ENCODE measurements around the gene PTPRZ1.

The PTPRZ1 gene

GRCh38 chr7:121901026-121901425 lies 28.1 kb downstream of the PTPRZ1 start:
- H3K4me3 ChIP-seq (ENCODE audit: low read depth, low read length), result no peak overlapping the region
- H3K27me3 ChIP-seq (ENCODE audit: insufficient read depth, low read depth, severe bottlenecking), result no peaks in the 10 kb centered on the region
- no peak overlapping the region for H3K27ac ChIP-seq
- no peaks in the 10 kb centered on the region for H3K9me3 ChIP-seq (ENCODE audit: severe bottlenecking)
- TF ChIP-seq CTCF (IDR thresholded peaks at IDR 0.05; ENCODE audit: low read depth, low read length), result no peak
- H3K36me3 ChIP-seq, result no peaks in the 10 kb centered on the region
- DNase-seq, result no peak

GRCh38 chr7:121904120-121904519 lies 31.2 kb downstream of the PTPRZ1 start:
- H3K36me3 ChIP-seq, result no peaks in the 10 kb centered on the region
- no peak for DNase-seq
- no peaks in the 10 kb centered on the region for H3K9me3 ChIP-seq (ENCODE audit: severe bottlenecking)
- H3K27ac ChIP-seq, result no peak overlapping the region
- no peak for TF ChIP-seq CTCF (IDR thresholded peaks at IDR 0.05; ENCODE audit: low read depth, low read length)
- H3K4me3 ChIP-seq (ENCODE audit: low read depth, low read length), result no peak overlapping the region
- H3K27me3 ChIP-seq (ENCODE audit: insufficient read depth, low read depth, severe bottlenecking), result no peaks in the 10 kb centered on the region

GRCh38 chr7:121908042-121908441 lies 35.1 kb downstream of the PTPRZ1 start:
- no peaks in the 10 kb centered on the region for H3K27me3 ChIP-seq (ENCODE audit: insufficient read depth, low read depth, severe bottlenecking)
- no peak overlapping the region for H3K27ac ChIP-seq
- H3K9me3 ChIP-seq (ENCODE audit: severe bottlenecking), result no peaks in the 10 kb centered on the region
- TF ChIP-seq CTCF (IDR thresholded peaks at IDR 0.05; ENCODE audit: low read depth, low read length), result no peak
- H3K36me3 ChIP-seq, result no peaks in the 10 kb centered on the region
- H3K4me3 ChIP-seq (ENCODE audit: low read depth, low read length), result no peak overlapping the region
- DNase-seq, result no peak

- no peak for TF ChIP-seq CTCF (IDR thresholded peaks at IDR 0.05; ENCODE audit: low read depth, low read length)
- H3K9me3 ChIP-seq (ENCODE audit: severe bottlenecking), result no peaks in the 10 kb centered on the region
- no peak overlapping the region for H3K27ac ChIP-seq
- no peaks in the 10 kb centered on the region for H3K36me3 ChIP-seq
- no peak for DNase-seq
- H3K27me3 ChIP-seq (ENCODE audit: insufficient read depth, low read depth, severe bottlenecking), result no peaks in the 10 kb centered on the region
- no peak overlapping the region for H3K4me3 ChIP-seq (ENCODE audit: low read depth, low read length)
Observed at GRCh38 chr7:121909716-121910345, 36.9 kb downstream of the PTPRZ1 start.

- no peak for DNase-seq
- Histone ChIP-seq H3K27ac (no peak overlapping the region), H3K4me3 (ENCODE audit: low read depth, low read length) (no peak overlapping the region), H3K36me3 (no peaks in the 10 kb centered on the region), H3K9me3 (ENCODE audit: severe bottlenecking) (no peaks in the 10 kb centered on the region), H3K27me3 (ENCODE audit: insufficient read depth, low read depth, severe bottlenecking) (no peaks in the 10 kb centered on the region)
- no peak for TF ChIP-seq CTCF (IDR thresholded peaks at IDR 0.05; ENCODE audit: low read depth, low read length)
Observed at GRCh38 chr7:121913947-121914675, 41.1 kb downstream of the PTPRZ1 start.
